Measurements from ENCODE around the gene UBE3C.

The UBE3C gene

GRCh38 chr7:157210682-157211081 is 72.0 kb downstream of the UBE3C start:
- Histone ChIP-seq H3K9me2 (ENCODE audit: low read depth, low read length) (no peaks in the 10 kb centered on the region), H3K36me3 (ENCODE audit: insufficient read depth, low read length) (peaks cover 74% of the 10 kb centered on the region), H3K4me1 (ENCODE audit: insufficient read depth, low read length, severe bottlenecking) (no peaks in the 10 kb centered on the region), H3F3A (ENCODE audit: insufficient read depth, low read length) (no peaks in the 10 kb centered on the region), H3K27me3 (ENCODE audit: insufficient read depth, low read length) (no peaks in the 10 kb centered on the region), H3K27ac (ENCODE audit: low read depth, low read length, poor library complexity, severe bottlenecking) (no peak overlapping the region), H3K9me3 (ENCODE audit: low read length) (no peaks in the 10 kb centered on the region), H3K79me2 (ENCODE audit: insufficient read depth, low read length) (no peaks in the 10 kb centered on the region), H3K4me3 (ENCODE audit: low read depth, low read length, poor library complexity, severe bottlenecking) (no peak overlapping the region), H4K20me1 (ENCODE audit: insufficient read depth, low read length) (no peaks in the 10 kb centered on the region), H2AFZ (ENCODE audit: low read length) (no peak overlapping the region), H3K4me2 (ENCODE audit: low read length) (no peak overlapping the region), H3K9ac (ENCODE audit: low read length) (no peak overlapping the region)
- TF ChIP-seq CTCF (IDR thresholded peaks at IDR 0.05; ENCODE audit: low read length): no peak
- no peak for TF ChIP-seq EZH2 (IDR thresholded peaks at IDR 0.05; ENCODE audit: borderline replicate concordance, low read length)

GRCh38 chr7:157211690-157212089 is 73.0 kb downstream of the UBE3C start:
- Histone ChIP-seq H3K4me1 (ENCODE audit: insufficient read depth, low read length, severe bottlenecking) (no peaks in the 10 kb centered on the region), H3K79me2 (ENCODE audit: insufficient read depth, low read length) (no peaks in the 10 kb centered on the region), H3K27me3 (ENCODE audit: insufficient read depth, low read length) (no peaks in the 10 kb centered on the region), H3K9ac (ENCODE audit: low read length) (no peak overlapping the region), H3K27ac (ENCODE audit: low read depth, low read length, poor library complexity, severe bottlenecking) (no peak overlapping the region), H3K36me3 (ENCODE audit: insufficient read depth, low read length) (peaks cover 79% of the 10 kb centered on the region), H4K20me1 (ENCODE audit: insufficient read depth, low read length) (no peaks in the 10 kb centered on the region), H3K9me3 (ENCODE audit: low read length) (no peaks in the 10 kb centered on the region), H3F3A (ENCODE audit: insufficient read depth, low read length) (no peaks in the 10 kb centered on the region), H3K9me2 (ENCODE audit: low read depth, low read length) (no peaks in the 10 kb centered on the region), H3K4me3 (ENCODE audit: low read depth, low read length, poor library complexity, severe bottlenecking) (no peak overlapping the region), H2AFZ (ENCODE audit: low read length) (no peak overlapping the region), H3K4me2 (ENCODE audit: low read length) (no peak overlapping the region)
- TF ChIP-seq EZH2 (IDR thresholded peaks at IDR 0.05; ENCODE audit: borderline replicate concordance, low read length): no peak
- TF ChIP-seq CTCF (IDR thresholded peaks at IDR 0.05; ENCODE audit: low read length): no peak

GRCh38 chr7:157219154-157219553 is 80.4 kb downstream of the UBE3C start:
- no peak for TF ChIP-seq EZH2 (IDR thresholded peaks at IDR 0.05; ENCODE audit: borderline replicate concordance, low read length)
- no peak for TF ChIP-seq CTCF (IDR thresholded peaks at IDR 0.05; ENCODE audit: low read length)
- Histone ChIP-seq H3K9me3 (ENCODE audit: low read length) (no peaks in the 10 kb centered on the region), H3K4me3 (ENCODE audit: low read depth, low read length, poor library complexity, severe bottlenecking) (no peak overlapping the region), H3K27ac (ENCODE audit: low read depth, low read length, poor library complexity, severe bottlenecking) (no peak overlapping the region), H3K27me3 (ENCODE audit: insufficient read depth, low read length) (no peaks in the 10 kb centered on the region), H2AFZ (ENCODE audit: low read length) (no peak overlapping the region), H3K36me3 (ENCODE audit: insufficient read depth, low read length) (peaks cover 75% of the 10 kb centered on the region), H3K9ac (ENCODE audit: low read length) (no peak overlapping the region), H3K4me1 (ENCODE audit: insufficient read depth, low read length, severe bottlenecking) (no peaks in the 10 kb centered on the region), H3F3A (ENCODE audit: insufficient read depth, low read length) (no peaks in the 10 kb centered on the region), H3K4me2 (ENCODE audit: low read length) (no peak overlapping the region), H3K9me2 (ENCODE audit: low read depth, low read length) (no peaks in the 10 kb centered on the region), H4K20me1 (ENCODE audit: insufficient read depth, low read length) (no peaks in the 10 kb centered on the region), H3K79me2 (ENCODE audit: insufficient read depth, low read length) (no peaks in the 10 kb centered on the region)

Measured in OCI-LY1 (cell line).